Measurements from ENCODE around the gene LRBA. TPM values are rescaled to one million over a fixed set of nuclear protein-coding genes. Genes with fewer than 3 reads are reported as not detected.

LRBA gene
- total and polyA plus RNA-seq, 2 of the 4 experiments (the other 2 are of a cell fraction): 10.2 to 51.6 TPM

DNA sequence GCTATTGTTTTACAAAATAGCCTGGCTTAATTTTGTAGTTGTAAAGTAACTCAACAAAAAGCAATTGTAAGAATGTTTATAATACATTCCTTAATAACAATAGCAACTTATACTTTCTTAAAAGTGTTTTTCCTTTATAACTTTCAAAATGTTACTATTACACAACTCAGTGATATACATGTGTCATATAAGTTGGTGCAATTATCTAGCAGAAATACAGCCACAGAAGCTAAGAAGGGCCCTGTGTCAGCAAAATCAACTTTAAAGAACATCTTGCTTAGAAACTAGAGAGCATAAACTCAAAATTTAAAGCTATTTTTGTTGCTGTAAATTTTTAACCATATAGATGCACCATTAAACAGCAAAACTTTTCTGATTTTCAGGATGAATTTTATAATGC, 474.5 kb downstream of the LRBA start:
- dilution Hi-C loops (cut with HindIII; ENCODE audit: low sequenced_read_pairs, unreplicated experiment): no loop called here
- Histone ChIP-seq H2AK5ac (ENCODE audit: low read depth, low read length) (no peak overlapping the region), H2AFZ (replicated peaks; ENCODE audit: low read length, poor library complexity) (no peak overlapping the region), H3K9me3 (ENCODE audit: control insufficient read depth, insufficient read depth, low read length) (no peaks in the 10 kb centered on the region), H2BK15ac (ENCODE audit: low read depth, low read length) (no peak overlapping the region), H2BK120ac (ENCODE audit: low read depth, low read length) (no peak overlapping the region), H4K91ac (ENCODE audit: insufficient read depth, low read depth, low read length) (no peak overlapping the region), H3K4ac (ENCODE audit: low read depth, low read length) (no peak overlapping the region), H3K27me3 (ENCODE audit: control insufficient read depth, insufficient read depth, low read length) (no peaks in the 10 kb centered on the region), H3K4me1 (ENCODE audit: control insufficient read depth, insufficient read depth, low read length) (no peaks in the 10 kb centered on the region), H3K79me1 (ENCODE audit: low read depth in 1 of 2, low read length in 2 of 2) (no peaks in the 10 kb centered on the region), H3K23ac (ENCODE audit: low read depth, low read length) (no peak overlapping the region), H2BK5ac (ENCODE audit: low read depth, low read length, poor library complexity, severe bottlenecking) (no peak overlapping the region), H3K4me3 (ENCODE audit: insufficient read depth, low read depth, low read length) (no peak overlapping the region), H3K4me2 (ENCODE audit: low read depth, low read length) (no peak overlapping the region), H3K9me1 (ENCODE audit: insufficient read depth, low read length) (no peaks in the 10 kb centered on the region), H3K27ac (ENCODE audit: insufficient read depth, low read length) (no peak overlapping the region), H4K8ac (ENCODE audit: low read depth in 2 of 2, low read length in 2 of 2) (no peak overlapping the region), H4K20me1 (ENCODE audit: insufficient read depth, low read length) (no peaks in the 10 kb centered on the region), H3K14ac (replicated peaks; ENCODE audit: low read depth, low read length) (no peak overlapping the region), H3K56ac (ENCODE audit: extremely low read depth, insufficient read depth, low read length) (no peak overlapping the region), H3K9ac (ENCODE audit: low read depth, low read length) (no peak overlapping the region), H3K18ac (ENCODE audit: low read depth, low read length) (no peak overlapping the region), H2AK9ac (replicated peaks; ENCODE audit: low read depth, low read length, poor library complexity) (no peak overlapping the region), H3K36me3 (ENCODE audit: control insufficient read depth, insufficient read depth, low read length) (no peaks in the 10 kb centered on the region), H4K5ac (ENCODE audit: low read depth, low read length) (no peak overlapping the region), H2BK20ac (ENCODE audit: low read depth, low read length) (no peak overlapping the region)
- no TSS peak for BruUV-seq (replicated peaks)
- TF ChIP-seq SMC3 (IDR thresholded peaks at IDR 0.05; ENCODE audit: low read depth, low read length) (no peak), NFE2L2 (IDR thresholded peaks at IDR 0.05; ENCODE audit: low read depth, low read length) (no peak), RCOR1 (IDR thresholded peaks at IDR 0.05; ENCODE audit: insufficient replicate concordance, low read length) (no peak), CEBPB (IDR thresholded peaks at IDR 0.05; ENCODE audit: low read depth, low read length) (no peak; the same call in 1 of the 2 replicates), MAFK (IDR thresholded peaks at IDR 0.05; ENCODE audit: low read depth, low read length) (no peak), RFX5 (IDR thresholded peaks at IDR 0.05; ENCODE audit: low read depth, low read length) (no peak), CHD1 (IDR thresholded peaks at IDR 0.05; ENCODE audit: low read depth, low read length) (no peak), MXI1 (IDR thresholded peaks at IDR 0.05; ENCODE audit: borderline replicate concordance, low read depth, low read length) (no peak), MAZ (IDR thresholded peaks at IDR 0.05; ENCODE audit: borderline replicate concordance, low read depth, low read length) (no peak), BHLHE40 (IDR thresholded peaks at IDR 0.05; ENCODE audit: low read depth, low read length) (no peak), RAD21 (IDR thresholded peaks at IDR 0.05; ENCODE audit: low read length) (no peak), FOS (IDR thresholded peaks at IDR 0.05; ENCODE audit: low read depth, low read length) (no peak)
- TF ChIP-seq, protein P1, sequence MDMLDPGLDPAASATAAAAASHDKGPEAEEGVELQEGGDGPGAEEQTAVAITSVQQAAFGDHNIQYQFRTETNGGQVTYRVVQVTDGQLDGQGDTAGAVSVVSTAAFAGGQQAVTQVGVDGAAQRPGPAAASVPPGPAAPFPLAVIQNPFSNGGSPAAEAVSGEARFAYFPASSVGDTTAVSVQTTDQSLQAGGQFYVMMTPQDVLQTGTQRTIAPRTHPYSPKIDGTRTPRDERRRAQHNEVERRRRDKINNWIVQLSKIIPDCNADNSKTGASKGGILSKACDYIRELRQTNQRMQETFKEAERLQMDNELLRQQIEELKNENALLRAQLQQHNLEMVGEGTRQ (IDR thresholded peaks at IDR 0.05; ENCODE audit: low read depth, low read length): no peak
- TF ChIP-seq, protein P2, sequence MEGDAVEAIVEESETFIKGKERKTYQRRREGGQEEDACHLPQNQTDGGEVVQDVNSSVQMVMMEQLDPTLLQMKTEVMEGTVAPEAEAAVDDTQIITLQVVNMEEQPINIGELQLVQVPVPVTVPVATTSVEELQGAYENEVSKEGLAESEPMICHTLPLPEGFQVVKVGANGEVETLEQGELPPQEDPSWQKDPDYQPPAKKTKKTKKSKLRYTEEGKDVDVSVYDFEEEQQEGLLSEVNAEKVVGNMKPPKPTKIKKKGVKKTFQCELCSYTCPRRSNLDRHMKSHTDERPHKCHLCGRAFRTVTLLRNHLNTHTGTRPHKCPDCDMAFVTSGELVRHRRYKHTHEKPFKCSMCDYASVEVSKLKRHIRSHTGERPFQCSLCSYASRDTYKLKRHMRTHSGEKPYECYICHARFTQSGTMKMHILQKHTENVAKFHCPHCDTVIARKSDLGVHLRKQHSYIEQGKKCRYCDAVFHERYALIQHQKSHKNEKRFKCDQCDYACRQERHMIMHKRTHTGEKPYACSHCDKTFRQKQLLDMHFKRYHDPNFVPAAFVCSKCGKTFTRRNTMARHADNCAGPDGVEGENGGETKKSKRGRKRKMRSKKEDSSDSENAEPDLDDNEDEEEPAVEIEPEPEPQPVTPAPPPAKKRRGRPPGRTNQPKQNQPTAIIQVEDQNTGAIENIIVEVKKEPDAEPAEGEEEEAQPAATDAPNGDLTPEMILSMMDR (conservative IDR thresholded peaks at IDR 0.05; ENCODE audit: low read depth, low read length): no peak
- DNase-seq: no peak
- in situ Hi-C loops (cut with MboI; ENCODE audit: low sequenced_read_pairs): no loop called here
- POLR2A ChIA-PET (ENCODE audit: unreplicated experiment): interaction anchor here (0.6 kb wide), 1 partner anchor 503 kb away, joined by 3 read pairs; no protein-coding TSS in a partner anchor
- CTCF ChIA-PET: interaction anchor here (0.5 kb wide), 1 partner anchor 77 kb away, joined by 3 read pairs; no protein-coding TSS in a partner anchor
- intact Hi-C loops (cut with micrococcal nuclease): no loop called here
- ATAC-seq (ENCODE audit: low read depth): no peak
